GM21423 (cell line): Measurements from ENCODE around the gene IQCH.
"Not testable (repeated sequence)": the region's sequence is repeated elsewhere in the genome, so short reads cannot be mapped to it uniquely, and the experiment has no call there.

ENCODE experiments used
- ATAC-seq: cut with Tn5 transposase; IDR thresholded peaks from one replicate; pipeline ENCODE4 v1.9.1; 2021; ENCODE audit warnings: mild to moderate bottlenecking, moderate library complexity; ENCODE audit not compliant: unreplicated experiment

The IQCH gene

DNA sequence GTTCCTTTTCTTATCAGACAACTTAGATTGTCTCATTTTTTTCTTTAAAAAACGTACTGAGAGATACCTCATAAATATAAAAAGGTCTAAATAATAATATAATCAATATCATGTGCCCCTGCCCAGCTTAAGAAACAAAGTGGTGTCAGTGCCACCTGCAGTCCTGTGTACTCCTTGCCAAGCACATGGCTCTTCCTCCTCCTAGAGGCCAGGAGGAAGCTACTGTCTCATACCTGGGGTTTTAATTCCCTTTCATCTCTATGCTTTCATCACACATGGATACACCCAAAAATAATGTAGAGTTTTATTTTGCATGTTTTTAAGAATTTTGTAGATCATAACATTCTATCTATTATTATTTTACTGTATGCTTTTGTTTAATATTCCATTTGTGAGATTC is 167.7 kb downstream of the IQCH start:
- ATAC-seq, result no peak

DNA sequence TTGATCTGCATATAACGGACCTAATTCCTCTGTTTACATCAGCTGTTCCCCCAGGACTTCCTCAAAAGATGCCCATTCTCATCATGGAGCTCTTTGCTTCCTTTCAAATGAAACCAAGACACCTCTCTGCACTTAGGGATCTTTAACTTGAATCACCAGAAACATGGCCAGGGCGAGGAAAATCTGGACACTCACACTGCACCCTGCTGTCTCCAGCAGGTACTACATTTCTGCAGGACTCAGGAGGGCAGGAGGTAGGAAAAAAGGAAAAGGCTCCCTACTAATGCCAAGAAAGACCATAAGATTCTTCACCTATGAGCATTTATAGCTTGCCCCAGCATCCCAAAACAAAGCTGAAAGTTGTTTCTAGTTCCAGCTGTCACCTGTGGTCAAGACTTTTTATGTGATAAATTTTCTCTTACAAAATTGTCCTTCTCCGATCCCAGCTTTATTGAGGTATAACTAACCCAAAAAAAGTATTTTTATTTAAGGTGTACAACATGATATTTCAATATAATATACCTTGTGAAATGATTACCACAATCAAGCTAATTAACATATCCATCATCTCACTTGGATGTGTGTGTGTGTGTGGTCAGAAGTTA is 179.0 kb downstream of the IQCH start:
- ATAC-seq, result no peak

DNA sequence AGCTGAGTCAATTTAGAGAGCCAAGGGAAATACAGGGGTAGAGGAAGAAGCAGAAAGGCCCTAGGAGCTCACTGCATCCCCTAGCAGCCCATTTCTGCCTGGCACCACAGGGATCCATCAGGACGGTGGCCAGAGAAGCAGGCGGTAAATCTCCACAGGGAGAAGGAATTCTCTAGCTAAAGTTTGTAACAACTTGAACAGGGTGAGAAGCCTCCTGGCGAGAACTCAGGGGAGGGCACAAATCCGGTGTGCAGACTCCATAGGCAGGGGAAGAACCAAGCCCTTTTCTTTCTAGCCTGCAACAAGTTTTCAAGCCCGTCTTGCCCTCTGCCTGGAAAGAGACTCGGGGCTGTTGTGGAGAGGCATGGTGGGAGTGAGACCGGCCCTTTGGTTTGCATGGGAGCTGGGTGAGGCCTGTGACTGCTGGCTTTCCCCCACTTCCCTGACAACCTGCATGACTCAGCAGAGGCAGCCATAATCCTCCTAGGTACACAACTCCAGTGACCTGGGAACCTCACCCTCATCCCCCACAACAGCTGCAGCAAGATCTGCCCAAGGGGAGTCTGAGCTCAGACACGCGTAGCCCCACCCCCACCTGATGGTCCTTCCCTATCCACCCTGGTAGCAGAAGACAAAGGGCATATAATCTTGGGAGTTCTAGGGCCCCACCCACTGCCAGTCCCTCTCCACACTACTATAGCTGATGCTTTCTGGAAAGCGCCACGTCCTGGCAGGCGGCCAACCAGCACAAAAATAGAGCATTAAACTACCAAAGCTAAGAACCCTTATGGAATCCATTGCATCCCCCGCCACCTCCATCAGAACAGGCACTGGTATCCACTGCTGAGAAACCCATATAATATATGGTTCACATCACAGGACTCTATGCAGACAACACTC is 182.0 kb downstream of the IQCH start:
- not testable (repeated sequence) for ATAC-seq

DNA sequence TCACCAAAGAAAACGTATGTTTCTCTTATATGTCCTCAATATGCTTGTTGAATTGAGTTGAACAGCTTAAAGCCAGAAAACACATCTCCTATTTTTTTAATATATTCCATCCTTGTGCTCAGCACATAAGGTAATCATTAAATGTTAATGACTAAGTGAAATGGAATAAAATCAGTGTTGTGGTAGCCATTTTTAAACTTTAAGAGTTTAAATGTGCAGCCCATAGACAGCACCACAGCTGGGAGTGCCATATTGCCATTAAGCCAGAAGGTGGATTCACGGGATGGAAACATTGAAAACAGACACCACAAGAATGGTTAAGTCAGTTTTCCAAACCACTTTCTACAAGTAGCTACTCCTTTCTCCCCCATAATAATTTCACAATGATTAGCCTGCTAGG is 189.5 kb downstream of the IQCH start:
- no peak for ATAC-seq

DNA sequence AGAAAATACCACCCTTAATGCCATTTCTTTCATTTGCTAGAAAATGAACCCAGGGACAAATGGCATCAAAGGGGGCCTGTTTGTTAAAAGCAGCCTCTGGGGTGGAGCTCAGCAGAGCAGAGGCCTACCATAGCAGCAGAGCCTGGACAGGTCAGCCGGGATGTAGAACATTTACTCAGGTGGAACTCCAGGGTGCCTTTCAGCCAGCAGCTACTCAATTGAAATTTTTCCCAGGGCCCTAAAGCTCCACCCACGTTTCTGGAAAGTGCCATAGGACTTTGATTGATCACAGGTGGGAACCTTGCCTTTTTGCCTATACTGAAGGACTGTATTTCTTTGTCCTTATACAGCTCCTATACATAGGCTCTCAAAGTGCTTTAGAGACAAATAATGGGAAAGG is 191.9 kb downstream of the IQCH start:
- ATAC-seq, result no peak

DNA sequence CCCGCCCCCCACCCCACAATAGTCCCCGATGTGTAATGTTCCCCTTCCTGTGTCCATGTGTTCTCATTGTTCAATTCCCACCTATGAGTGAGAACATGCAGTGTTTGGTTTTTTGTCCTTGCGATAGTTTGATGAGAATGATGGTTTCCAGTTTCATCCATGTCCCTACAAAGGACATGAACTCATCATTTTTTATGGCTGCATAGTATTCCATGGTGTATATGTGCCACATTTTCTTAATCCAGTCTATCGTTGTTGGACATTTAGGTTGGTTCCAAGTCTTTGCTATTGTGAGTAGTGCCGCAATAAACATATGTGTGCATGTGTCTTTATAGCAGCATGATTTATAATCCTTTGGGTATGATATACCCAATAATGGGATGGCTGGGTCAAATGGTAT is 193.8 kb downstream of the IQCH start:
- not testable (repeated sequence) for ATAC-seq

DNA sequence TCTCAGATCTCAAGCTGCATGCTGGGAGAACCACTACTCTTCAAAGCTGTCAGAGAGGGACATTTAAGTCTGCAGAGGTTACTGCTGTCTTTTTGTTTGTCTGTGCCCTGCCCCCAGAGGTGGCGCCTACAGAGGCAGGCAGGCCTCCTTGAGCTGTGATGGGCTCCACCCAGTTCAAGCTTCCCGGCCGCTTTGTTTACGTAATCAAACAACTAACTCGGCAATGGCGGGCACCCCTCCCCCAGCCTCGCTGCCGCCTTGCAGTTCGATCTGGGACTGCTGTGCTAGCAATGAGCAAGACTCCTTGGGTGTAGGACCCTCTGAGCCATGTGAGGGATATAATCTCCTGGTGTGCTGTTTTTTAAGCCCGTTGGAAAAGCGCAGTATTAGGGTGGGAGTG is 199.1 kb downstream of the IQCH start:
- not testable (repeated sequence) for ATAC-seq

DNA sequence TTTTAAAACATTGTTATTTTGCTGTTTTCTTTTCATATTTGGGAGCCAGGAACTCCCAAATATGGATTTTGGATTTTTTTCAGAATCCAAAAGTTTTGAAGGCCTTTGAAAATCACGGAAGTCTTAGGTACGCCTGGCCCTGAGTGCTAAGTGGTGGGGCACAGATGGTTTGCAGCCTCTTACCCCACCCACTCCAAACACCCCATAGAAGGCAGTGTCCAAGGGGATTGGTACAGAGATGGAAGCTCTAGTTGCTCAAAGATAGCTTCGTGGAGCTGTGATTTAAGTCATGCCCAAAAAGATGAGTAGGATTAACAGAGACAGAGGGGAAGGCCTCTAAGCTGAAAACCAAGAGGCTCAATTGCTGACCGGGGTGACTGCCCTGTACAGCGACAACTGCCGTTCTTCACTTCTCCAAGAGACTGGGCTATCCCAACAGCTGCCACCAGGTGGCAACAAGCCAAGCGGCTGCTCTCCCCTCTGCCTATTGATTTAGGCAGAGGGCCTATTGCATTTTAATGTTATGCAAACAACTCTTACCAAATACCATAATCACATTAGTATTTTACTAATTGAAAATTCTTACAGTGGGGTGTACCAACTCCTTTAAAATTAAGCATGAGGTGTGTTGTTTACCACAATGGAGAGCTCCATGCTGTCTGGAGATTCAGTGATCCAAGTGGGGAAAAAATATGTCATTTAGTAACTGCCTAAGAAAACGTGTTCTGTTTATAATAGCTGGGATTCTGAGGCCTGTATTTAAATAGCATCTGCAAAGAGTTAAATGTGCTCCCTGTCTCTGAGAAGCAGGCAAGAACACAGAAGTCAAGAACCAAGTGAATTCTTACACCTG is 202.3 kb downstream of the IQCH start:
- ATAC-seq, result no peak

DNA sequence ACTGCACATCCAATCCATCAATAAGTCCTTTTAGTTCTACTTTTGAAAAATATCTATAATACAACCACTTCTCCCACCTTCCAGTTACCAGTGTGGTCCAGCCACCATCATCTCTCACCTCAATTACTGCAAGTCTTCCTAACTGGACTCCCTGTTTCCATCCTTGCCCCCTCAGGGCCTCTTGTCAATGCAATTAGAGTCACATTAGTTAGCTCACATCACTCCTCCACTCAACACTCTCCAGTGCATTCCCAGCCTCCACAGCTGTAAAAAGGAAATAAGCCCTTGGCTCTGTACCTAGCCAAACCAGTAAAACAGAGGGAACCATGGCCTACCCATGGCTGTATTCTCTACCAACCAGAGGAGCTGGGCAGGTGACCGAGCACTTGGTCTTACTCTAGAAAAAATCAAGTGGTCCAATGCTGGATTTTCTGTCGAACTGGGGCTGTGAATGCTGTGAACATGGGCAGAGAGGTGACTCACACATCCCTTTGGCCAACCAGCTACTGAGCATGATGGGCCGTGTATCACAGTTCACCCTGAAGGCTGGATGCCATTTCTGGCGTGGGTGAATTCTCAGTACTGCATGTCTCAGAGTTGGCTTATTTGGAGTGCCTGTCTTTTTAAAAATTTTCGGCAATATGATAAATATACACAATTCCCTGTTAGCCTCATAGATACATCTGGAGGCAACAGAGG is 203.9 kb downstream of the IQCH start:
- no peak for ATAC-seq

DNA sequence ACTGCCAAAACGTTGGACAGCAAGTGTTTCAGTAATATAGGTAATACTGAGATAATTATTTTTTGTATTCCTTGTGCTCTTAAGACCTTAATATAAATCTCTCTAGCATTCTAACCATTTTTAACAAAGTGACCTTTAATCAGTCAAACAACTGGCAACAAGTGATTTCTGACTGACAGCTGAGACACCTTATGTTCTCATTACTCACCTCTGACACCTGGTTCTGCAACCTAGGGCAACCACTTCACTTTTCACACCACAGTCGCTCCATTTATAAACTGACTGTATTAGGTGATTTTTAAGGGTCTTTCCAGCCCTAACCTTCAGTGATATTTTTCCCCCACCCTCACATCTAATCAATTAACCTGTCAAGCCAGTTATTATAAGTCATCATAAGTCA is 205.9 kb downstream of the IQCH start:
- no peak for ATAC-seq

DNA sequence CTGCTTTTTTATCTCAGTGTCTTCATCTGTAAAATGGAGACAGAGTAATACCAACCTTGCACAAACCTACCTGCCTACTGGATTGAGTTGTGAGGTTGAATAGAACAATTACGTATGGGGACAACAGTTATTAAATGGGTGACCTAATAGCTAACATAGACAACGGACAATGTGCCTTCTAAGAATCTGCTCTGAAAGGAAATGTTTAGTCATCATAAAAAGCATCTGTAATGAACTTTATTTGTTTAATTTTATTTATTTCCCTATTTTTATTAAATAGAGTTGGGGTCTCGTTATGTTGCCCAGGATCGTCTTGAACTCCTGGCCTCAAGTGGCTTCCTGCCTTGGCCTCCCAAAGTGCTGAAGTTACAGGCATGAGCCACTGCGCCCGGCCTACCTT is 207.1 kb downstream of the IQCH start:
- ATAC-seq, result no peak

DNA sequence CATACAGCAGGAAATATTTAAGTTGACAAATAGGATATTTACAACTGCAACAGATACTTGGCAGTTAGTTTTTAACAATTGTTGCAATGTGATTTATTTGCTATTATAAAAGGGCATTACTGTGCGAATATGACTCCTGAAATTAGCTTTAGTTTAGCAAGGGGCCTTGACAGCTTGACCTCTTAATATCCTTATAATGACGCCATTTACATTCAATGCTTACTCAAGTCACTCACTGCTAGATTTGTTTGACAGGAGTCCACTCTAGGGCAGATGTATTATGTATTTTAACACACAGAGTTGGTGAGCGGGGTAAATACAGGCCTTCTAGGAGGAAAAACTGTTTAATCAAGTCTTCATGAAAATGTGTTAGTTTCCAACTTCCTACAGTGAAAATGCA is 208.3 kb downstream of the IQCH start:
- ATAC-seq, result no peak

DNA sequence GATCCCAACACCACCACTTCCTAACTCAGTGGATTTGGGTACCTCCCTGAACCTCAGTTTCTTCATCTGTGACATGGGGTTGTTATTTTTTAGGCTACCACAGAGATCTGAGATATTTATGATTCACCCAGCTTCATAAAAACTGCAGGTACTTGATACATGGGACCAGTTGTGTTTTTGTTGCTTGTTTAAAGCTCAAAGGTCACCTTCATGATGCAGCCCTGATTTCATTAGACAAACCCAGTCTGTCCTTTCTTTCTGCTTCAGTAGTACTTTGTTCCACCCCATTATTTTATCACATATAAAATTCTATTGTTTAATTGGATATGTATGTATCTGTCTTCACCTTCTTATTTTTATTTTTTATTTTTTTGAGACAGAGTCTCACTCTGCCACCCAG is 208.9 kb downstream of the IQCH start:
- no peak for ATAC-seq

DNA sequence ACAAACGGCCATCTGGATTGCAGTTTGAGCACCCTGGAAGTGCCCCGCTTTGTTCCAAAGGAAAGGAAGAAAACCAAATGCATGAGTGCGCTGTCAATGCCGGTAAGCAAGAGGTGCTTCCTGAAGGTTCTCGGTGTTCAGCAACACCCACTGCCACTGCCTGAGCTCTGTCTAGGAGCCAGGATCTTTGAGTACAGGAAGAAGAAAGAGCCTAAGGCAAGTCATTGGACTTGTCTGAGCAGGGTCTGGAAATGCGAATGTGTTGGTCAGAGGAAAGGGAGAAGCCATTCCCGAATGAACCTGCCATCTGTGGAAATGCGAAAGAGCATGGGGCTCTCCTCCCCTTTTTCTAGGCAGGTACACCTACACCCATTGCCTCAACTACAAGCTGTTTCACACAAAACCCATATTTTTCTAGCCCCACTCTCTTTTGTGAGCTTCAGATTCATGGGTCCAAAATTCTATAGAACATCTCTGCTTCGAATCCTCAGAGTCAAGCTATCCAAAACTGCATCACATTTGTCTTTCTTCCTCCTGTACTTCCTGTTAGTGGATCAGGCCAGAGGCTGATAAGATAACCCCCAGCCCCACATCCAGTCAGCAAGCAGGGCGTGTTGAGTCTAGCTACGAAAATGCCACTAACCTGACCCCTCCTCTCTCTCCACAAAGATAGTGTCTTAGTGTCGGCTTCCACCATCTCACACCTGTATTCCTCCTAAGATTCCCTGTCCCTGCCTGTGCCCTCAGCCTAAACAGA is 210.8 kb downstream of the IQCH start:
- ATAC-seq, result no peak

DNA sequence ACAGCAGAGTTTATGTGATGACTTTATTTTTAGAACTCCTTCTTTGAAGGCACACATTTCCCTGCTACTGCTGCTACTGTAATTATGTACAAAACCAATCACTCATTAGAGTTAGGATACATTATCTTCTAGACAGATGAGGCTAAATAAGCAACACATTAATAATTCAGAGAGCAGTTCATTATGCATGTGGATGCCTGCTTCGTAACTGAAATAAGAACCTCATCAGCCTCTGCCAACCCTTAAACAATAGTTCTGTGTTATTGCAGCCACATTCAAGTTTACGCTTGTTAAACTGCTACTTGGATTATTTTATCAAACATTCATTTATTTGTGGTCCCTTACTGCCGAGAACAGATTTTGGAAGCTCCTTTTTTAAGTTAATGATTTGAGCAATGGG is 213.8 kb downstream of the IQCH start:
- no peak for ATAC-seq

DNA sequence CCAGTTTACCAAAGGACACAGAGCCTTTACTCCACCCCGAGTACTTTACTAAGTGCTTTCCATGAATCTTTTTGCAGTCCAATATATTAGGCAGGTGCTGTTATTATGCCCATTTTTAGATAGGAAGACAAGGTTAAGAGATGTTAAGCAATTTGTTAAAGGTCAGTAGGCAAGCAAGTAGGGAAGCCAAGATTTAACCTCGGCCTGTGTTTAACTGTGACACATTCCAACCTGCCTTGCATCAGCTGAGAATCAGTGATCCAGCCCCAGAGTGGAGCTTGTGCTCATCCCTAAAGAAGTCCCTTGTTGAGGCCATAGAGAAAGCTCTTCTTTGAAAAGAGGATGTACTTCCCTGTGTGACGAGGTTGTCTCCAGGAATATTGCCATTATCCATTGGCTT is 215.1 kb downstream of the IQCH start:
- ATAC-seq, result no peak

DNA sequence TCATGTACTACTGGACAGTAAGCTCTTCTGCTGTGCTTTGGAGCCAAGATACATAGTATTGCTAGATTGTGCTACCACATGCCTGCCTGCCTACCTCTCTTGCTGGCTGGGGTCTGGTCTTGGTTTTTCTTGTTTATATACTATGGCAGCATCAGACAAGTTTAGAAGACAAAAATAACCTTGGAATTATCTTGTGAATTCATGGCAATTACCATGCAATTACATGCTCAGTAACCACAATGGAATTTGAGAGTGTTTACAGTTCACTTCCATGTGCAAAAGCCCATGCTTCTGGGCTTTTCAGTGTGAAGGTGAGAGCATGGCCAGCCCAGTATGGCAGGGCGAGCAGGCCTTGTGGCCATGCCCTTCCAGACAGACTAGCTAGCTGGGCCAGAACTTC is 218.4 kb downstream of the IQCH start:
- no peak for ATAC-seq

DNA sequence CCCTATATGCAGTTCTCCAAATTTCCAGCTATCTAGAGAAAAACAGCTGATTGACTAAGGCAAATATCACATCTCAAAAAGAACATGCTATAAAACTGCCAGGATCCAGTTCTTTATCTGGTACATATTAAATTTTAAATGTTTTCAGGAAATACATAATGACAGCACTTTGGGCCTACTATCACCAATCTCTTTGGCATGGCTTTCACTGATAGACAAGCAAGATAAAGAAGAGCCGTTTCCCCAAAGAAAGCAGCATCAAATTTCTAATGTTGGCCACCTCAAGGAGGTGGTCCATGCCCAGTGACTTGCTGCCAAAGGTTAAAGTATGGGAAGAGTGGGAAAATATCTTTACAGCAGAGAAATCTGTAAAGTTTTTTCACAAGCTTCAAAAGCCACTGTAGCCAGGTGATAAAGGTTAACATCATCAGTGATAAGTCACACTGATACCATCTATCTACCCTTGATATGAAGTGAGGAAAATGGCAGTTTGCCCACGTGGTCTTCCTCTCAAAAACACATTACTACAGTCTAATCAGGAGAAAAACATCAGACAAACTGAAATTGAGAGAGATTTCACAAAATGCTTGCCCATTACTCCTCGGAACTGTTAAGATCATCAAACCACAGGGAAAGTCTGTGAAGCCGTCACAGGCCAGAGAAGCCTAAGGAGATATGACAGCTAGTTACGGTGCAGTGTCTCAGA is 220.0 kb downstream of the IQCH start:
- ATAC-seq, result no peak

DNA sequence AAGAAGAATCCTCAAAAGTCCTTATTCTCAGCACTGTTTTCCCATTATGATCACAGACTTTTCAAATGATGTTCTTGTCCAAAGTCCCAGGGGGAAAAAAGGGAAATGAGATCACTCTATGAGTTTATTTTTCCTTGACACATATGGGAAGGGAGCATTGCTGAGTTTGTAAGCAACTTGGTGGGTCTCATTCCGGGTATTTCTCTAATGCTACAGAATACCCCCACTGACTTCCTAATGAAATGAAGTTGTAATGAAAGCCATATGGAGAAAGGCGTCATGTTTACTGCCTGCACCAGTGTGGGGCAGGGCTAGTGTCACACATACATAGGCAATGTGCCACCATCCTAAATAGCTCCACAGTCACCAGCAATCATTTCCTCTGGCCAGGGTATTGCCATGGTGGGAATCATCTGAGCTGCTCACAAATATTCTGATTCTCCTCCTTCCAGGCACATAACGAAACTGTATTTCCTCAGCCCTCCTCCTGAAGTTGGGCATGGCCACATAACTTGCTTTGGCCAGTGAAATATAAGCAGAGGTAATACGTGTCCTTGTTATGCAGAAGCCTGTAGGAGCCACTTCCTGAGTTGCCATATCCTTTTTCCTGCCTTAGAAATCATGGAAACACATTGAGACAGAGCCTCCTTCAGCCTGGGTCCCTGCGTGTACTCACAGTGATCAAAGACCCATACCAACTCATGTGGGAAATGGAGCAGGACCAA is 225.4 kb downstream of the IQCH start:
- no peak for ATAC-seq
